COLO668 (cell line): ENCODE measurements around the gene KCNQ1.

Experiments
- DNase-seq: peaks from one replicate; lab custom pipeline; 2025; ENCODE audit not compliant: unreplicated experiment; lab: John Stamatoyannopoulos, UW

The KCNQ1 gene

DNA sequence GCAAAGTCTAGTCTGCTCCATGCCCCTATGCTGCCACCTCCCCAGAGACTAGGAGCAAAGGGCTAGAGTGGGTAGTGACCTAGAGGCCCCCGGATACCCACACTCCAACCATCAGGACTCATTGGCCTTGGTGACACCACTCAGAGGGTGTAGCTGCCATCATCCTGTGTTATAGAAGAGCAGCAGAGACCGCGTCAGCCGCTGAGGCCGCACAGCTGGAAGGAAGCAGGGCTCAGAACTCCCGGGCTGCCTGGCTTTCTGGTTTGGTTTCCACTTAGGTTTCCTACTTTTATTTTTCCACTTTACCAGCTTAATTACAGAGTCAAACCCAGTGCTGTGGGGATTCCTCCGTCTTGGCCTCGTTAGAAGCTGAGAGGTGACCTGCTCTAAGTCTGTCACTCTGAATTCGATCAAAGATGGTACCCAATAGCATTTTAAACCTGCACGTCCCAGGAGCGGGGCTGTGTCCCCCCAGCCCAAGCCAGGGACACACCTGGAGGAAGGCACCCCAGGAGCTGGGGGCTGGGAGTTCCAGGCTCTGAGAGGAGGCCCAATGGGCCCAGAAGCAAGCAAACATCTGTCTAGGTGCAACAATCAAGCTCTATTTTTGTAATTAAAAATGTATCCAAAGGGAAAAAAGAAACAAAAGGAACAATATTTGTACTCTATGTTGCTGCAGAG is 442.8 kb downstream of the KCNQ1 start:
- DNase-seq: no peak

- DNase-seq: peak; percentile 80
These were observed 443.6 kb downstream of the KCNQ1 start for GRCh38 chr11:2888266-2888968.

DNA sequence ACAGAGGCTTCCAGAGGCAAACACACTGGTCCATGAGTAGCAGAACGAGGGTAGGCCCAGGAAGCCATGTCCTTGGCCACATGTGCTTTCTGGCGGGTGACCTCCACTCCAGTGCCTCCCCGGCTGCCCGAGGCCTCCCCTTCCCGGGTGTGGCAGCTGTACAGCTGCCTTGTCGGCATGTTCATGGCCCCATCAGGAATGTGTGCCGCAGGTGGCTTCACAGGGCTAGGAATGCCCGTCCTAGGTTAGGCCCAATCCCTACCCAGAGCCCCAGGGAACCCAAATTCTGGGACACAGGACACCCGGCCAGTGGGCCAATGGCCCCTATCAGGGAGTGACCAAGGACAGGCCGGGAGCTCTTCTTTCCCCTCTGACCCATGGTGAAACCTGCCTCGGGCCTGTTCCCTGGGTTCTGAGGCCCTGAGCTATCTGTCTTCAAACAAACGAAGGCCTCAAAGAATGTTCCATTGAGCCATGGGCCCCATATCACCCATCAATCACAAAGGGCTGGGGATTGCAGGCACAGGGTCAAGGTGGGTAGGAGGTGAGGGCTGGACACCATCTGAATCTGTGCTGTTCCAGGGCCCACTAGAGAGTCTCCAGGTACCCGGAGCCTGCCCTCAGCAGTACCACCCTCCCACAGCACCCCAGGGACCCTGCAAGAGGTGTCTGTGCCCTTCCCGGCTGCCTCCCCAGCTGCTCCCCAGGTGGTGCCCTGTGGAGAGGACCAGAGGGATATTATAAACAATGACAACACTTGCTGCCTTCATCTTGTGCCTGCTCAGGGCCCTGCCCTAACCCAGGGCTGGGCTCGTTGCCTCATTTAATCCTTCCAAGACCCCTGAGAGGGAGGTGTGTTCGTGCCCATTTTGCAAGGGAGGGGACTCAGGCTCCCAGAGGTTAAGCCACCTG is 444.8 kb downstream of the KCNQ1 start:
- no peak for DNase-seq

DNA sequence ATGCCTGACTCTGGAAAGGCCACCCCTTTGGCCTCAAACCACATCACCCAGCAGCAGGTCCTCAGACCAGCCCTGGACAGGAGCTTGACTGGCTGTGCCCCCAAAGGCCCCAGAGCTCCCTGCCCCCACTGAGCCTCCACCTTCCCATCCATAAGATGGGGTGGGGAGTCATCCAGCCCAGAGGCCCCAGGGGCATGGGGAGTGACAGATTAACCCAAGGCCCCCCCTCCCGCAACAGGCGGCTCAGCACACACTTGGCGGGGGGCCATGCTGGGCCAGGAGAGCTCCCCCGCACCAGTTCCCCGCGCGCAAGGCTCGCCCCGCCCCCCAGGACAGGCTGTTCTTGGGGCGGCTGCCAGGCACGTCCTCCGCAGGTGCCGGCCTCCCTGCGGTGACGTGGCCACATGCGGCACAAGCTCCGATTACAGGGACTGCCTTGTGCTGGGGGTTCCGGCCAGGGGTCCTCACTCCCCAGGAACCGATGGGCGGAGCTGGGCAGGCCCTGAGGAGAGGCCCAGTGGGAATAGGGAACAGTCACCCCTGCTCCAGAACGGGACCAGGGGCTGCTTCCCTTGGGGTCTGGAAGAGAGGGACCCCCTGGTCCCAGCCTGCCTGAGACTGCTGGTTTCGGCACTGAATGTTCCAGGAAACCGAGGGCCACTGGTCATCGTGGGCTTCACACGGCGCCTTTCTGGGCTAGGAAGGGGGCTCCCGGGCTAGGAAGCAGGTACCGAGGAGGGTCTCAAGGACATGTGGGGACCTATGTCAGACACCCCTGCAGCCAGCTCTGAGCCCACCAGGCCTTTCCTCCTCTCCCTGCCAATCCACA is 445.9 kb downstream of the KCNQ1 start:
- peak; percentile 60 for DNase-seq

DNA sequence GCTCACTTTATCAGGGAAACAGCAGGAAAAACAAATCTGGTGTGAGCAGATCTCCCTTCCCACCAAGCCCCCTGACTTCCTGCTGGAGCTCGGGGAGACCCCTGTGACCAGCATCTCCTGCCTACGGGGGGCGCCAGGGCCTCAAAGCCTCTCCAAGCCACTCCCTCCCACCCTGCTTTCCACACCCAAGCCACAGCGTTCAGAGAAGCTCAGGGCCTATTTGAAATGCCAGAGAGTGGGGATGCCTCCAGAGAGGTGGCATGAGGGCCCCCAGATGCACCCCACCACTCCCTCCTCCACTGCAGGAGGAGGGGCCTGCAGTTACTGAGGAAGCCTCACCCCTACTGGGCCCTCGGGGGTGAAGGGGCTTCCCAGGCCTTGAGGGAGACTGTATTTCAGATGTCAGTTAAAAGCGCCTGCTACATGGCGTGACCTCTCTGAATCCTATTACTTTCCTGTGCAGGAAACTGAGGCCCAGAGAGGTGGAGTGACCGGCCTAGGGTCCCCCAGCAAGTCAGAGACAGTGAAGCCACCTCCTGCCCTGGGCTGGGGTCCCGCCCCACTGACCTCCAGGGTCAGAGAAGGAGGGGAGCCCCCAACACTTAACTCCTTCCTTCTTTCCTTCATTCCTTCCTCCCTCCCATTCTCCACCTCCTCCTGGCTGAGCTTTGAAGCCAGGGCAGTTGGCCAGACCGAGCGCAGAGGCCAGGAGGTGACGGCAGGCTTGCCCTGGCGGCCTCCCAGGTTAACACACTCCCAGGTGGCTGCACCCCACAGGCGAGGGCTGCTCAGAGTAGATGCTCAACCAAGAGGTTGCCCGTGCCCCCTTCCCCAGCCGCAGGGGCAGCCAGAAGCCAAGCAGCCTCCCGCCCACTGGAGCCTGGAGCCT is 446.8 kb downstream of the KCNQ1 start:
- no peak for DNase-seq

DNA sequence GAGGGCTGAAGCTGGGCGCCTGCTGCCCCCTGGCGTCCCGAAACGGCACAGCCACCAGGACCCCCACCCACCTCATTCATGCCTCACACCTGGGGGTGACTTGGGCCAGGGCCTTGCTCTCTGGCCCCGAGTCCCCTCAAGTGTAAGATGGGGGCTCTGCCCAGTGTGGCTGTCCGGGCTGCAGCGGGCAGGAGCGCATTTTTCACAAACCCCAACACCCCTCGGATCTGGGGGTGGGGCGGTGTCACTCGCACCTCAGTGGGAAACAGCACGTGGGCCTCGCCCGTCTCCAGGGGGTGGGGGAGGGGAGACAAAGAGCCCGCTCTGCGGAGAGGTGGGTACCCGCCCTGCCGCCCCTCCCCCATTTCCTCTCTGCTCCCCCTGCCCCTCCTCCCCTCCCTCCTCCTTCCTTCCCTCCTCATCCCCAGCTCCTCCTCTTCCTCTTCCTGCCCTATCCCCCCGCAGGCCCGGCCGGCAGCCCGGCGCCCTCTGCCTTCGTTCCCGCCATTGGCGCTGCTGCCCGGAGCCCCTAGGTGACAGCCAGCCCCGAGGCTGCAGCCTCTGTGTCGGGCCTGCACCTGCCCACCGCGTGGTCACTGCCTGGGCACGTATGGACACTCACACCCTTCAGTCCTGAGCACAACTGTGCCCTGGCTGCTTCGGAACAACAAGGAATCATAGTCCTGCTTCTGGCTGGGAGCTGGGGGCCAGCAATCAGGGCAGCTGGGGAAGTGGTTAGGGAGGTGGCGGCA is 447.6 kb downstream of the KCNQ1 start:
- DNase-seq: peak; percentile 42

- peak; percentile 42 for DNase-seq
These were observed 448.2 kb downstream of the KCNQ1 start for GRCh38 chr11:2892967-2893528.

DNA sequence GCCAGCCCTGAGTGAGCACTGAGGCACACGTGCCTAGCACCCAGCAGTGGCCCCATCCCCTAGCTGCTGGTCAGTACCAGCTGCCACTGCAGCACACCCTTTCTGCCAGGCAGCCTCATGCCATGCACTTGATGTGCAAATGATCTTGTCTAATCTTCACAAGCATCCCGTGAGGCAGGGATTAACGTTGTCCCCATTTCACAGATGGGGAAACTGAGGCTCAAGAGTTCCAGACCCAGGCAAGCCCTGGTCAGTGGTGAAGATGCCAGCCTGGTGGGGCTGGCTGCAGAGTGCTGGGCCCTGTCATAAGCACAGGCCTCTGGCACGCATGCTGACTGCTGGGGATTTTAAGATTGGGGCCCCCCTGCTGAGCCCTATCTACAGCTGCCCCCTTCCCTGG is 449.1 kb downstream of the KCNQ1 start:
- no peak for DNase-seq

DNA sequence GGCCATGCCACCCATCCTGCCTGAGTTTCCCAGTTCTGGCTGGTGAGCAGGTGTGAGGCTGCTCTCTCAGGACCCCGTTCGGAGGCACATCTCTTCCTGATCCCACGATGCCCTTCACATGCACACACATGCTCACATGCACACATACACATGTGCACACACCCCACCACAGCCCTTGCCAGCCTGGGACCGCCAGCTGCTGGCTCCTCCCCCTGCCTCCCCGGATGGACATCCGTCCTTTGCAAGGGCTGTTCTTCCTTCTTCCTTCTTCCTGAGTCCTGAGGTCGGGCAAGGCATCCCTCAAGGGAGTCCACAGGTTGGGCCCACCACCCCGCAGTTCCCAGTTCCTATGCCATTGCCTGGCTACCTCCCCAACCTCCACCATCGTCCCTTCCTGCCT is 451.2 kb downstream of the KCNQ1 start:
- DNase-seq: no peak

- DNase-seq: no peak
These were observed 452.2 kb downstream of the KCNQ1 start for GRCh38 chr11:2897048-2897447.

- peak; percentile 41 for DNase-seq
These were observed 453.7 kb downstream of the KCNQ1 start for GRCh38 chr11:2898366-2899079.
